Panc1 (cell line): ENCODE results near the gene SCART1. TPM values are rescaled to one million over a fixed set of nuclear protein-coding genes. Genes with fewer than 3 reads are reported as not detected.

Experiments
- ATAC-seq: fragments of 200-7000 bp; cut with Tn5 transposase; 2 replicates; pipeline ENCODE4 v1.9.1; 2020; ENCODE audit warnings: mild to moderate bottlenecking, moderate library complexity
- BruUV-seq: library from RNA; stranded (reverse); fragments of 400-500 nt; replicated peaks from 2 replicates; lab custom pipeline; 2021; lab: Mats Ljungman, UMichigan
- CTCF ChIA-PET: fragments of 300-600 bp; sonication (Branson Sonifier 250); formaldehyde crosslinking; loops from one replicate; lab custom pipeline; 2022; ENCODE audit warnings: antibody characterized with exemption; lab: Charles Lee
- POLR2A ChIA-PET: fragments of 300-600 bp; sonication (Branson Sonifier 250); formaldehyde crosslinking; loops from one replicate; lab custom pipeline; 2022; ENCODE audit warnings: antibody characterized with exemption; lab: Charles Lee
- DNase-seq: peaks from one replicate; pipeline ENCODE4 v3.0.0-alpha.2; 2010; ENCODE audit warnings: low read depth, low spot score
- H3K27ac ChIP-seq: 2 replicates; pipeline ENCODE4 v1.5.1; 2011; ENCODE audit warnings: mild to moderate bottlenecking, low read length, inconsistent platforms
- H3K27me3 ChIP-seq: fragments of 200-500 bp; sonication (Bioruptor generic); 2 replicates; pipeline ENCODE4 v1.6.0; 2014; ENCODE audit warnings: low read length, inconsistent platforms; ENCODE audit not compliant: control insufficient read depth, insufficient read depth
- H3K36me3 ChIP-seq: fragments of 200-500 bp; sonication (Bioruptor generic); 2 replicates; pipeline ENCODE4 v1.5.1; 2014; ENCODE audit warnings: inconsistent platforms, mild to moderate bottlenecking, low read length, moderate library complexity; ENCODE audit not compliant: control insufficient read depth, insufficient read depth
- H3K4me1 ChIP-seq: 2 replicates; pipeline ENCODE4 v1.5.1; 2011; ENCODE audit warnings: inconsistent platforms, mild to moderate bottlenecking, low read length, moderate library complexity; ENCODE audit not compliant: control insufficient read depth, insufficient read depth
- H3K4me3 ChIP-seq, 2 experiments: 2 replicates each; pipeline ENCODE4 v1.5.1; 2011 to 2012; ENCODE audit warnings: low read depth in 2 of 2, low read length in 2 of 2, mild to moderate bottlenecking in 2 of 2, inconsistent platforms in 1 of 2, moderate library complexity in 1 of 2
- H3K9me3 ChIP-seq: fragments of 200-500 bp; sonication (Bioruptor generic); 2 replicates; pipeline ENCODE4 v1.5.1; 2014; ENCODE audit warnings: low read depth, mild to moderate bottlenecking, inconsistent platforms, low read length, moderate library complexity; ENCODE audit not compliant: control insufficient read depth, insufficient read depth
- POLR2AphosphoS5 ChIP-seq: IDR thresholded peaks from 2 replicates; pipeline ENCODE4 v1.6.1; 2012; ENCODE audit warnings: mild to moderate bottlenecking, low read depth, low read length, moderate library complexity
- SIN3A ChIP-seq: IDR thresholded peaks from 2 replicates; pipeline ENCODE4 v1.6.1; 2012; ENCODE audit warnings: low read depth, mild to moderate bottlenecking, low read length, moderate library complexity, borderline replicate concordance; ENCODE audit not compliant: insufficient read depth
- TCF7L2 ChIP-seq: IDR thresholded peaks from 2 replicates; pipeline ENCODE4 v1.6.1; 2011; ENCODE audit warnings: mild to moderate bottlenecking, low read depth, low read length, inconsistent platforms
- in situ Hi-C: cut with HindIII; loops from 2 replicates; pipeline ENCODE4 v1.10.0; 2016; ENCODE audit warnings: low sequenced_read_pairs, low pct_unique_long_range_greater_than_20kb
- intact Hi-C: fragments of 100-400 bp; cut with micrococcal nuclease; formaldehyde crosslinking; loops from one replicate; pipeline ENCODE4 v1.10.0; 2022; ENCODE audit not compliant: unreplicated experiment
- total RNA-seq: library from RNA; stranded (reverse); gene quantifications from one replicate; pipeline ENCODE4 v1.2.1, GENCODE V29; 2021; ENCODE audit not compliant: unreplicated experiment
- TF ChIP-seq, protein P1 (sequence below): fragments of 450-650 bp; IDR thresholded peaks from 2 replicates; pipeline ENCODE4 v1.5.1; 2017; ENCODE audit warnings: mild to moderate bottlenecking
- TF ChIP-seq, protein P2 (sequence below), 2 experiments: IDR thresholded peaks; 2 replicates each; pipeline ENCODE4 v1.6.1; 2011 to 2012; ENCODE audit warnings: low read depth in 2 of 2, control low read depth in 1 of 2, low read length in 1 of 2, mild to moderate bottlenecking in 1 of 2, moderate library complexity in 1 of 2; ENCODE audit not compliant: insufficient read depth in 1 of 2

Gene SCART1
- total RNA-seq, 1 experiment from 2014 or later, result 0.57 TPM

DNA sequence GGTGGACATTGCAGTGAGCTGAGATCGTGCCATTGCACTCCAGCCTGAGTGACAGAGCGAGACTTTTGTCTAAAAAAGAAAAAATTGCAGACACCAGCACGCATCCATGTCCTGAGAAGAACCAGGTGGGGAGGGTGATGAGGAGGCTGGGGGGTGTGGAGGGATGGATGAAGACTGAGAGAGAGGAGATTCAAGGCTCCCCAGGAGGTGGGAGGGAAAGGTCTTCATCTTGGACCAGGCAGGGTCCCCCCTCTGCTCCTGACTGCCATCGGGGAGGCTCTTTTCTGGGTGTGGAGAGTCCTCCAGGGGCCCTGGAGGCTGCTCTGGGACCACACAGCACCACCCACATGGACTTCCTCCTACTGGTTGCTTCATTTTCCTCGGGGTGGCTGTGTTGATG is 1.5 kb downstream of the SCART1 start:
- Histone ChIP-seq H3K36me3 (no peaks in the 10 kb centered on the region), H3K27me3 (no peaks in the 10 kb centered on the region; the same call in 1 of the 2 replicates), H3K4me3 (no peak overlapping the region), H3K27ac (no peak overlapping the region), H3K9me3 (no peaks in the 10 kb centered on the region), H3K4me1 (no peaks in the 10 kb centered on the region)
- no TSS peak for BruUV-seq
- ATAC-seq, result no peak
- POLR2A ChIA-PET, result no interaction called here
- intact Hi-C loops (no loop called here), in situ Hi-C loops (no loop called here)
- CTCF ChIA-PET, result no interaction called here
- DNase-seq, result no peak
- TF ChIP-seq TCF7L2, result no peak

DNA sequence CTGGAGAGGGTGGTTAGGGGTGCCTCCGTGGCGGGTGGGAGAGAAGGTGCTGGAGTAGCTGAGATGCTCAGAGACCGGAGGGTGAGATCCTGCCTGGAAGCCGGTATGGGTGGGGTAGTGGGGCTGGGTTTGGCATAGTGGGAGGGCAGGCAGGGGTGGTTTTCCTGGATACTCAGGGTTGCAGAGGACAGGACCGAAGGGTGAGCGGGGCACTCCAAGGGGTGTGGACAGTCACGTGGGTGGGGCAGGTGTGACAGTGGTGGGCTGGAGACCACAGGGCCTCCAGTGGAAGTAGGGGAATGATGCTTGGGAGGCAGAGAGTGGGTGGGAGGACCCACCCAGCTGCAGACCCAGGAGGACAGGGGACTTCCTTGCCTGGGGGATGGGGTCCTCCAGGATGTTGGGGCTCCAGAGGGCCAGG is 1.9 kb downstream of the SCART1 start:
- ATAC-seq (no peak), DNase-seq (no peak)
- Histone ChIP-seq H3K27ac (no peak overlapping the region), H3K4me1 (no peaks in the 10 kb centered on the region), H3K4me3 (no peak overlapping the region), H3K9me3 (no peaks in the 10 kb centered on the region), H3K36me3 (no peaks in the 10 kb centered on the region), H3K27me3 (no peaks in the 10 kb centered on the region; the same call in 1 of the 2 replicates)
- in situ Hi-C loops (no loop called here), intact Hi-C loops (no loop called here)
- TF ChIP-seq, protein P1, sequence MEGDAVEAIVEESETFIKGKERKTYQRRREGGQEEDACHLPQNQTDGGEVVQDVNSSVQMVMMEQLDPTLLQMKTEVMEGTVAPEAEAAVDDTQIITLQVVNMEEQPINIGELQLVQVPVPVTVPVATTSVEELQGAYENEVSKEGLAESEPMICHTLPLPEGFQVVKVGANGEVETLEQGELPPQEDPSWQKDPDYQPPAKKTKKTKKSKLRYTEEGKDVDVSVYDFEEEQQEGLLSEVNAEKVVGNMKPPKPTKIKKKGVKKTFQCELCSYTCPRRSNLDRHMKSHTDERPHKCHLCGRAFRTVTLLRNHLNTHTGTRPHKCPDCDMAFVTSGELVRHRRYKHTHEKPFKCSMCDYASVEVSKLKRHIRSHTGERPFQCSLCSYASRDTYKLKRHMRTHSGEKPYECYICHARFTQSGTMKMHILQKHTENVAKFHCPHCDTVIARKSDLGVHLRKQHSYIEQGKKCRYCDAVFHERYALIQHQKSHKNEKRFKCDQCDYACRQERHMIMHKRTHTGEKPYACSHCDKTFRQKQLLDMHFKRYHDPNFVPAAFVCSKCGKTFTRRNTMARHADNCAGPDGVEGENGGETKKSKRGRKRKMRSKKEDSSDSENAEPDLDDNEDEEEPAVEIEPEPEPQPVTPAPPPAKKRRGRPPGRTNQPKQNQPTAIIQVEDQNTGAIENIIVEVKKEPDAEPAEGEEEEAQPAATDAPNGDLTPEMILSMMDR, result no peak
- no peak for TF ChIP-seq SIN3A
- no peak for TF ChIP-seq TCF7L2
- ChIA-PET CTCF (no interaction called here), POLR2A (no interaction called here)
- BruUV-seq, result no TSS peak

DNA sequence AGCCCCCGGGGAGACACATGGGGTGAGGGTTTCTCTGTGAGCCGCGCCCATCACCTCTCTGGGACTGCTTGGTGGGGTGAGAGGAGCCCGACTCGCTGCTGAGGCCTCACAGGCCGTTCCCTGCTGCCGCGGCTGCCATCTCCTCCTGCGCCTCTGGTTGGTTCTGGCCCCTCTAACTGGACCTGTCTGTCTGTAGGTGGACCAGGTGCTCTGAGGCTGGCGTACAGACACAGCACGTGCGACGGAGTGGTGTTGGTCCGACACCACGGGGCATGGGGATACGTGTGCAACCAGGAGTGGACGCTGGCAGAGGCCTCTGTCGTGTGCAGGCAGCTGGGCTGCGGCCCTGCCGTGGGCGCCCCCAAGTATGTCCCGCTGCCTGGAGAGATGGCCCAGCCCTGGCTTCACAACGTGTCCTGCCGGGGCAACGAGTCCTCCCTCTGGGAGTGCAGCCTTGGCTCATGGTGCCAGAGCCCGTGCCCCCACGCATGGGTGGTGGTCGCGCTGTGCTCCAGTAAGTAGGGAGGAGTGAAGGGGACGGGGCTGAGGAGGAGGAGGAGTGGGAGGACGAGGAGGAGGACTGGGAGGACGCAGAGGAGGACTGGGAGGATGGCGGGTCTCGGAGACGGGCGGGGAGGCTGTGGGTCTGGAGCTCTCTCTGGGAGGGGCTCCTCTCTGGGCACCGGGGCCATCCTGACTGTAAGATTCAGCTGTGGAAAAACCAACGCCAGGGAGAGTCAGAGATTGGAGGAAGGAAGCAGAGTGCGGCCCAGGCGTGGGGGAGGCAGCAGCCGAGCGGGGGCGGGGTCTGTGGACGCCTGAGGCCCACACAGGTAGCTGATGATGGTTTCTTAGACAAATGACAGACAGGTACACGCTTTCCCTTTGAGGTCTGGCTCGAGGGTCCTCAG is 2.6 kb downstream of the SCART1 start:
- H3K36me3 ChIP-seq, result no peaks in the 10 kb centered on the region
- no peak for TF ChIP-seq SIN3A
- TF ChIP-seq, protein P1, result no peak
- TF ChIP-seq, protein P2, sequence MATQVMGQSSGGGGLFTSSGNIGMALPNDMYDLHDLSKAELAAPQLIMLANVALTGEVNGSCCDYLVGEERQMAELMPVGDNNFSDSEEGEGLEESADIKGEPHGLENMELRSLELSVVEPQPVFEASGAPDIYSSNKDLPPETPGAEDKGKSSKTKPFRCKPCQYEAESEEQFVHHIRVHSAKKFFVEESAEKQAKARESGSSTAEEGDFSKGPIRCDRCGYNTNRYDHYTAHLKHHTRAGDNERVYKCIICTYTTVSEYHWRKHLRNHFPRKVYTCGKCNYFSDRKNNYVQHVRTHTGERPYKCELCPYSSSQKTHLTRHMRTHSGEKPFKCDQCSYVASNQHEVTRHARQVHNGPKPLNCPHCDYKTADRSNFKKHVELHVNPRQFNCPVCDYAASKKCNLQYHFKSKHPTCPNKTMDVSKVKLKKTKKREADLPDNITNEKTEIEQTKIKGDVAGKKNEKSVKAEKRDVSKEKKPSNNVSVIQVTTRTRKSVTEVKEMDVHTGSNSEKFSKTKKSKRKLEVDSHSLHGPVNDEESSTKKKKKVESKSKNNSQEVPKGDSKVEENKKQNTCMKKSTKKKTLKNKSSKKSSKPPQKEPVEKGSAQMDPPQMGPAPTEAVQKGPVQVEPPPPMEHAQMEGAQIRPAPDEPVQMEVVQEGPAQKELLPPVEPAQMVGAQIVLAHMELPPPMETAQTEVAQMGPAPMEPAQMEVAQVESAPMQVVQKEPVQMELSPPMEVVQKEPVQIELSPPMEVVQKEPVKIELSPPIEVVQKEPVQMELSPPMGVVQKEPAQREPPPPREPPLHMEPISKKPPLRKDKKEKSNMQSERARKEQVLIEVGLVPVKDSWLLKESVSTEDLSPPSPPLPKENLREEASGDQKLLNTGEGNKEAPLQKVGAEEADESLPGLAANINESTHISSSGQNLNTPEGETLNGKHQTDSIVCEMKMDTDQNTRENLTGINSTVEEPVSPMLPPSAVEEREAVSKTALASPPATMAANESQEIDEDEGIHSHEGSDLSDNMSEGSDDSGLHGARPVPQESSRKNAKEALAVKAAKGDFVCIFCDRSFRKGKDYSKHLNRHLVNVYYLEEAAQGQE (IDR thresholded peaks at IDR 0.05; ENCODE audit: insufficient read depth in 1 of 2, low read depth in 2 of 2, low read length in 1 of 2), result no peak
- no peak for TF ChIP-seq POLR2AphosphoS5
- TF ChIP-seq TCF7L2, result no peak
- no peaks in the 10 kb centered on the region for H3K4me1 ChIP-seq
- no peak overlapping the region for H3K27ac ChIP-seq
- no peak overlapping the region for H3K4me3 ChIP-seq
- DNase-seq (no peak), ATAC-seq (no peak)
- no peaks in the 10 kb centered on the region; the same call in 1 of the 2 replicates for H3K27me3 ChIP-seq
- H3K9me3 ChIP-seq, result no peaks in the 10 kb centered on the region
- in situ Hi-C loops (no loop called here), intact Hi-C loops (no loop called here)
- POLR2A ChIA-PET, result no interaction called here
- CTCF ChIA-PET, result no interaction called here
- BruUV-seq, result no TSS peak
